Ishikawa (cell line): ENCODE measurements around the gene SRA1.

Source experiments
- CEBPB ChIP-seq: IDR thresholded peaks from 2 replicates; pipeline ENCODE4 v1.6.1; 2012
- CREB1 ChIP-seq: IDR thresholded peaks from 2 replicates; pipeline ENCODE4 v1.6.1; 2012; ENCODE audit warnings: low read depth
- EGR1 ChIP-seq: IDR thresholded peaks from 2 replicates; pipeline ENCODE4 v1.6.1; 2012
- EP300 ChIP-seq: IDR thresholded peaks from 2 replicates; pipeline ENCODE4 v1.6.1; 2012; ENCODE audit warnings: borderline replicate concordance
- FOXM1 ChIP-seq: IDR thresholded peaks from 2 replicates; pipeline ENCODE4 v1.6.1; 2012; ENCODE audit warnings: low read depth, borderline replicate concordance
- NFIC ChIP-seq: IDR thresholded peaks from 2 replicates; pipeline ENCODE4 v1.6.1; 2012
- RAD21 ChIP-seq: IDR thresholded peaks from 2 replicates; pipeline ENCODE4 v1.6.1; 2012; ENCODE audit warnings: low read depth
- TAF1 ChIP-seq: IDR thresholded peaks from 2 replicates; pipeline ENCODE4 v1.6.1; 2012; ENCODE audit warnings: low read depth, mild to moderate bottlenecking
- TCF12 ChIP-seq: IDR thresholded peaks from 2 replicates; pipeline ENCODE4 v1.6.1; 2012; ENCODE audit warnings: low read depth
- USF1 ChIP-seq: IDR thresholded peaks from 2 replicates; pipeline ENCODE4 v1.6.1; 2012
- YY1 ChIP-seq: IDR thresholded peaks from 2 replicates; pipeline ENCODE4 v1.6.1; 2012; ENCODE audit warnings: low read depth
- ZBTB7A ChIP-seq: IDR thresholded peaks from 2 replicates; pipeline ENCODE4 v1.6.1; 2012; ENCODE audit warnings: low read depth
- TF ChIP-seq, protein P1 (sequence below): IDR thresholded peaks from 2 replicates; pipeline ENCODE4 v1.6.1; 2012

Gene SRA1

DNA sequence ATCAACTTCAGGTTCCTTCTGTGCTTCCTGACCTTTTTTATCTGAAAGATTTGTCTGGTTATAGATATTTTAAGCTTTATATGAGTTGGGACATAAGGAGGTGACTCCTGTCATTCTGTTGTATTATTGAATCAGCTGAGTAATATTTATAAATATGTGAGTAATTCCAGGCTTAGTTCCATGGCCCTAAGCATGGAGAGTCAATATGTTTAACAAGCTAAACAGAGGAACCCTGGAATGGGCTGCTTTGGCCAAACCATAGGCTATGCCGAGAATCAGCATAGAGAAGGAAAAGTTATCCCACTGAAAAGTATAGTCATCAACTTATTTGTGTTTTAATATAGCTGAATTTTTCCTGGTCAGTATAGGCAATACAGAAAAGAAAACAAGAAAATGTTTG lies 17.0 kb downstream of the SRA1 start:
- TF ChIP-seq FOXM1 (no peak), NFIC (no peak)

GRCh38 chr5:140524003-140524402 lies 33.3 kb downstream of the SRA1 start:
- no peak for TF ChIP-seq CREB1

DNA sequence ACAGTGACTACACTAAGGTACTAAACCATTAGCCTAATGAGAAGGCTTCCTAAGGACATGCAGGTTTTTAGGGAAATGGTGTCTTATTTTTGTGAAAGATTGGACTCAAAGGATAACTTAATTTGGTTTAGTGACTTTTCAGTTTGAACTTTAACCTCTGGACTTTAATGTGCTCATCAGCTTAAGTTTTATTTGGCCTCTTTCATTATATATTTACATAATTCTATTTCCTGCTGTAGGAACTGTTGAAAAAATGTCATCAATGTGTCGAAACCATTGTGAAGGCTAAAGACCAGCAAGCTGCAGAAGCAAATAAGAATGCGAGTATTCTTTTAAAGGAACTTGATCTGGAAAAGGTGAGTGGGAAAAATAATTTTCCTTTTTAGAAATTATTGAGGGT lies 44.1 kb downstream of the SRA1 start:
- TF ChIP-seq CEBPB (no peak), TCF12 (no peak), CREB1 (no peak), NFIC (no peak), YY1 (no peak), EP300 (no peak), USF1 (no peak), EGR1 (no peak), RAD21 (no peak), TAF1 (no peak)
- TF ChIP-seq, protein P1, sequence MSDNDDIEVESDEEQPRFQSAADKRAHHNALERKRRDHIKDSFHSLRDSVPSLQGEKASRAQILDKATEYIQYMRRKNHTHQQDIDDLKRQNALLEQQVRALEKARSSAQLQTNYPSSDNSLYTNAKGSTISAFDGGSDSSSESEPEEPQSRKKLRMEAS = no peak

DNA sequence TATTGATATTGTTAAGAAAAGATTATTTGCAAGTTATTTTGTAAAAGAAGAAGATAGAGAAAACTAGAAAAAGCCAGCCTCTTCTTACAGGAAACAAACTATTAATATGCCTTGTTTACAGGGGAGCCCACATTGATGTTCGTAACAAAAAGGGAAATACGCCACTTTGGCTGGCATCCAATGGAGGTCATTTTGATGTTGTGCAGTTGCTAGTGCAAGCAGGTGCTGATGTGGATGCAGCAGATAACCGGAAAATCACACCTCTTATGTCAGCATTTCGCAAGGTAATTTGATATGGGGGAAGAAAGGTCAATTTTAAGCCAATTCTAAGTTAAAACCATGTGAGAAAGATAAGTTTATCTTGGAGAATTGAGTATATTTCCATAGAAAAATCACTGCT lies 47.4 kb downstream of the SRA1 start:
- no peak for TF ChIP-seq ZBTB7A

DNA sequence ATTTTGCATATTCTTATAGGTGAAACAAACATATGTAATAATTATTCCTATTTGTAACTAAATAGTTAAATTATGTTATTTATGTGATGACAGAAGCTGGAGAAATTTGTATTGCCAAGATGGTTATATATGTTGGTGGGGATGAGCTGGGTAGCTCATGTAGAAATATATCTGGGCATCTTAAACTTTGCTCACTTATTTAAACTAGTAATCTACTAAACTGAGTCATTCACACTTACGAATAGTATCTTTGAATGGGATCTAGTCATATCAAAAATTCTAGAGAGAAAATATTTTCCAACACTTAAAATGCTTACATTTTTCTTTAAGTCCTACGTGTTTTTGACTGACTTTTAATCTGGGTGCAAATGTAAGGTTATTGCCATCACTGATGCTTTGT lies 54.4 kb downstream of the SRA1 start:
- TF ChIP-seq ZBTB7A = no peak
- no peak for TF ChIP-seq RAD21
- no peak for TF ChIP-seq EGR1
- no peak for TF ChIP-seq YY1
- no peak for TF ChIP-seq TCF12
- no peak for TF ChIP-seq EP300
- TF ChIP-seq USF1 = no peak
- no peak for TF ChIP-seq NFIC
- TF ChIP-seq CEBPB = no peak
- TF ChIP-seq TAF1 = no peak
